ENCODE data around the gene CASP1.
"Not testable (repeated sequence)": the region's sequence is repeated elsewhere in the genome, so short reads cannot be mapped to it uniquely, and the experiment has no call there.

Gene CASP1

DNA sequence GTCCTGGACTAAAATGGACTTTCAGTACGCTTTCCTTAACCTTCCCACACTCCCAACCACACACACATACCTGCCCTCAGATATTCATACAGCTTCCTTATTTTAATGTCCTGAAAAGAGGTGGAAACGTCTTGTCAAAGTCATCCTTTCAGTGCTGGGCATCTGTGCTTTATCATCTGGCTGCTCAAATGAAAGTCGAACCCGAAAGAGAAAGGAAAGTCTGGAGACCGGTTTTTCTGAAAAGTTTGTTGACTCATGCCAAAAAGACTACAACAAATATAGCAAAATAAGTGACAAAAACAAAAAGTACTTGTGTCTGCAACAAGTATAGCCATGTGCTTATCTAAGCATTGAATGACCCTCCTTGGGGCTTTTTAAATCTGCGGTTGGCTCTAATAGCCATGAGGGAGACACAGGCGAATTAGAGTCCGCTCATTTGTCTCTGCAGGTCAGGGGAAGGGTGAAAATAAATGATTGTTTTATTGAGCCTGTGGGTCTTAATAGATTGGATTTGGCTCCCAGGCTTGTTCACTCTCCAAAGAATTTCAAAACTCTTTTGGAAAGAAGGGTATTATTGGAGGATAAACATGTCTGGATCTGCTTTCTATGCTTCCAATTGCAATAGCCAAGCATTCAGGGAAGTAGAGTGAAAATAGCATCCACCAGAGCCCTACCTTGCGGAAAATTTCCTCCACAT is 28.4 kb upstream of the CASP1 start:
- not testable (repeated sequence) for H3K4me2 ChIP-seq (ENCODE audit: insufficient read depth, low read length, poor library complexity, severe bottlenecking); H3K4ac ChIP-seq (ENCODE audit: low read length); H3K27me3 ChIP-seq (ENCODE audit: control insufficient read depth in 3 of 3, insufficient read depth in 3 of 3, low read depth in 1 of 3, low read length in 3 of 3); H2BK15ac ChIP-seq (ENCODE audit: low read length); H2BK12ac ChIP-seq (ENCODE audit: low read length); H3K9me3 ChIP-seq (replicated peaks in 1 of 2; ENCODE audit: control insufficient read depth in 2 of 2, insufficient read depth in 1 of 2, low read depth in 1 of 2, low read length in 2 of 2); H3K36me3 ChIP-seq (replicated peaks in 1 of 2; ENCODE audit: control insufficient read depth in 2 of 2, insufficient read depth in 2 of 2, low read length in 2 of 2); H3K14ac ChIP-seq (ENCODE audit: low read length); H3K79me1 ChIP-seq (ENCODE audit: low read depth, low read length); H2BK5ac ChIP-seq (ENCODE audit: low read length); H4K8ac ChIP-seq (ENCODE audit: low read depth, low read length); H2BK120ac ChIP-seq (ENCODE audit: low read depth, low read length); H3K27ac ChIP-seq (replicated peaks; ENCODE audit: low read length); H3K18ac ChIP-seq (ENCODE audit: low read length); H3K4me3 ChIP-seq (ENCODE audit: low read length in 2 of 2); H3K9ac ChIP-seq (ENCODE audit: low read depth, low read length, poor library complexity); H2AK5ac ChIP-seq (ENCODE audit: low read depth, low read length); H3K4me1 ChIP-seq (ENCODE audit: control insufficient read depth in 2 of 2, insufficient read depth in 1 of 2, low read depth in 1 of 2, low read length in 2 of 2); H3K23ac ChIP-seq (ENCODE audit: low read depth, low read length, poor library complexity); H4K91ac ChIP-seq (ENCODE audit: low read depth, low read length, poor library complexity); H2AFZ ChIP-seq (ENCODE audit: low read length); DNase-seq (ENCODE audit: low spot score)
- WGBS, 2 donors (ENCODE audit: extremely low coverage in 2 of 2, insufficient read length in 2 of 2, insufficient replicate concordance in 1 of 2): no CpG with 5 or more reads among the region's 9 CpGs

DNA sequence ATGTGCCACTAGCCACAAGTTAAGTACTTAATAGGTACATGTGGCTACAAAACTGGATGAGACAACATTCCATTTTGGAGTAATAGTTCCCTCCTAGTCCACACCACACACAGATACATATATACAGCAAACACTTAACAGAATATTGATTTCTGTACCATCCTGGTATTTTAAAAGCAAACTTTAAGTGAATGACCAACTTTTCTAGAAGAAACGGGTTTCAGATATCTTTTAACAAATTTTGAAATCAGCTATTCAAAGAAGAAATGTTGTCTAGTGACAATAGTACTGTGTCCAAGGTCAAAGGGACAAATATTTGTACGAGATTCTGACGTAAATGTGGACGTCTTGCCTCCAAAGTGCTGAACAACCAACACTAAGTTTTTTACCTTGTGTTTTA is 22.5 kb upstream of the CASP1 start:
- Histone ChIP-seq H3K9me3 (replicated peaks in 1 of 2; ENCODE audit: control insufficient read depth in 2 of 2, insufficient read depth in 1 of 2, low read depth in 1 of 2, low read length in 2 of 2) (no peaks in the 10 kb centered on the region), H3K36me3 (replicated peaks in 1 of 2; ENCODE audit: control insufficient read depth in 2 of 2, insufficient read depth in 2 of 2, low read length in 2 of 2) (no peaks in the 10 kb centered on the region), H2BK12ac (ENCODE audit: low read length) (no peak overlapping the region), H3K27me3 (ENCODE audit: control insufficient read depth in 3 of 3, insufficient read depth in 3 of 3, low read depth in 1 of 3, low read length in 3 of 3) (no peaks in the 10 kb centered on the region), H2AFZ (ENCODE audit: low read length) (no peak overlapping the region), H2BK120ac (ENCODE audit: low read depth, low read length) (no peak overlapping the region), H3K9ac (ENCODE audit: low read depth, low read length, poor library complexity) (no peak overlapping the region), H3K27ac (replicated peaks; ENCODE audit: low read length) (no peak overlapping the region), H3K4me1 (ENCODE audit: control insufficient read depth in 2 of 2, insufficient read depth in 1 of 2, low read depth in 1 of 2, low read length in 2 of 2) (peaks cover 0 to 2% of the 10 kb centered on the region in 2 donors), H3K4ac (ENCODE audit: low read length) (no peak overlapping the region), H4K8ac (ENCODE audit: low read depth, low read length) (no peak overlapping the region), H4K91ac (ENCODE audit: low read depth, low read length, poor library complexity) (no peak overlapping the region), H2BK15ac (ENCODE audit: low read length) (no peak overlapping the region), H3K18ac (ENCODE audit: low read length) (no peak overlapping the region), H3K23ac (ENCODE audit: low read depth, low read length, poor library complexity) (no peak overlapping the region), H2AK5ac (ENCODE audit: low read depth, low read length) (no peak overlapping the region), H3K4me3 (ENCODE audit: low read length in 2 of 2) (no peak overlapping the region), H2BK5ac (ENCODE audit: low read length) (no peak overlapping the region), H3K79me1 (ENCODE audit: low read depth, low read length) (no peaks in the 10 kb centered on the region), H3K4me2 (ENCODE audit: insufficient read depth, low read length, poor library complexity, severe bottlenecking) (no peak overlapping the region), H3K14ac (ENCODE audit: low read length) (no peak overlapping the region)
- no CpG with 5 or more reads among the region's 4 CpGs for WGBS, 2 donors (ENCODE audit: extremely low coverage in 2 of 2, insufficient read length in 2 of 2, insufficient replicate concordance in 1 of 2)
- DNase-seq (ENCODE audit: low spot score): no peak

GRCh38 chr11:105056446-105056845 is 21.5 kb upstream of the CASP1 start:
- no peak for DNase-seq (ENCODE audit: low spot score)
- H2BK15ac ChIP-seq (ENCODE audit: low read length): no peak overlapping the region
- H2AK5ac ChIP-seq (ENCODE audit: low read depth, low read length): no peak overlapping the region
- H3K9me3 ChIP-seq (replicated peaks in 1 of 2; ENCODE audit: control insufficient read depth in 2 of 2, insufficient read depth in 1 of 2, low read depth in 1 of 2, low read length in 2 of 2): no peaks in the 10 kb centered on the region
- H3K18ac ChIP-seq (ENCODE audit: low read length): no peak overlapping the region
- H2BK5ac ChIP-seq (ENCODE audit: low read length): no peak overlapping the region
- no peak overlapping the region for H3K23ac ChIP-seq (ENCODE audit: low read depth, low read length, poor library complexity)
- H3K9ac ChIP-seq (ENCODE audit: low read depth, low read length, poor library complexity): no peak overlapping the region
- H3K14ac ChIP-seq (ENCODE audit: low read length): no peak overlapping the region
- no peak overlapping the region for H2BK120ac ChIP-seq (ENCODE audit: low read depth, low read length)
- H4K8ac ChIP-seq (ENCODE audit: low read depth, low read length): no peak overlapping the region
- H2BK12ac ChIP-seq (ENCODE audit: low read length): no peak overlapping the region
- no peak overlapping the region for H3K4ac ChIP-seq (ENCODE audit: low read length)
- no peaks in the 10 kb centered on the region for H3K27me3 ChIP-seq (ENCODE audit: control insufficient read depth in 3 of 3, insufficient read depth in 3 of 3, low read depth in 1 of 3, low read length in 3 of 3)
- no peaks in the 10 kb centered on the region for H3K79me1 ChIP-seq (ENCODE audit: low read depth, low read length)
- H3K4me2 ChIP-seq (ENCODE audit: insufficient read depth, low read length, poor library complexity, severe bottlenecking): no peak overlapping the region
- H3K4me3 ChIP-seq (ENCODE audit: low read length in 2 of 2): no peak overlapping the region
- no peaks in the 10 kb centered on the region for H3K36me3 ChIP-seq (replicated peaks in 1 of 2; ENCODE audit: control insufficient read depth in 2 of 2, insufficient read depth in 2 of 2, low read length in 2 of 2)
- no CpG with 5 or more reads among the region's 1 CpG for WGBS, 2 donors (ENCODE audit: extremely low coverage in 2 of 2, insufficient read length in 2 of 2, insufficient replicate concordance in 1 of 2)
- no peak overlapping the region for H4K91ac ChIP-seq (ENCODE audit: low read depth, low read length, poor library complexity)
- peaks cover 0 to 2% of the 10 kb centered on the region in 2 donors for H3K4me1 ChIP-seq (ENCODE audit: control insufficient read depth in 2 of 2, insufficient read depth in 1 of 2, low read depth in 1 of 2, low read length in 2 of 2)
- no peak overlapping the region for H2AFZ ChIP-seq (ENCODE audit: low read length)
- H3K27ac ChIP-seq (replicated peaks; ENCODE audit: low read length): no peak overlapping the region

DNA sequence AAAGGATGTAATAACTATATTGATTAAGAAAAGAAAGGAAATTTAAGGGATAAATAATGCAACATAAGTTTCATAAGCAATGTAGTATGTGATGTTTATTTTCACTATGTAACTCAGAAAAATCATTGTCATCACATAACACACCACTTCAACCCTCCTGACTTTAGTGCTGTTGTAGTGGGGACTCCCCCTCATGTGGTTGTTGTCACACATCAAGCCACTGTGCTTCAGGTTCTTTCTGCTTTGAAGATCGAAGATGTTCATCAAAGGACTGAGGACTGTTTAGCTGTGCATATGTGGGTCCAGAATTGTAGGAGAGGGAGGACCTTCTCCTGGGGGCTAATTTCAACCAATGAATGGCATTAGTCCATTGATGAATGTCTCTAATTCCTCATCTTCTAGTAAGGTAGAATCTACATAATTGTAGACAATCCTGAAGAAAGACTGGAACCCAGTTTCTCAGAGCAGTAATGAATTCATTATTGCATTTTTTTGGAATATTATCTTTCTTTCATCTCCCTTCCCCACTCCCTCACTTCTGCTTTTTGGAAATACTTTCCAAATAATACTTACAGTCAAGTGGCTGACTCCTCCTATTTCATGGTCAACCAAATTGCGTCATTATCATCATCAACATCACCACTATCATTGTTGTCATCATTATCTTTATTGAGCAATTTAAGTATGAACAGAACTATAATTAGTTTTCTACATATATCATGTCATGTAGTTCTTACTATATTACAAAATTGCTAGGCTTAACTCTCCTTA is 20.0 kb upstream of the CASP1 start:
- Histone ChIP-seq H4K8ac (ENCODE audit: low read depth, low read length) (no peak overlapping the region), H3K79me1 (ENCODE audit: low read depth, low read length) (no peaks in the 10 kb centered on the region), H3K18ac (ENCODE audit: low read length) (no peak overlapping the region), H3K14ac (ENCODE audit: low read length) (no peak overlapping the region), H3K9me3 (replicated peaks in 1 of 2; ENCODE audit: control insufficient read depth in 2 of 2, insufficient read depth in 1 of 2, low read depth in 1 of 2, low read length in 2 of 2) (no peaks in the 10 kb centered on the region), H2BK120ac (ENCODE audit: low read depth, low read length) (no peak overlapping the region), H3K36me3 (replicated peaks in 1 of 2; ENCODE audit: control insufficient read depth in 2 of 2, insufficient read depth in 2 of 2, low read length in 2 of 2) (no peaks in the 10 kb centered on the region), H3K4me2 (ENCODE audit: insufficient read depth, low read length, poor library complexity, severe bottlenecking) (no peak overlapping the region), H2BK5ac (ENCODE audit: low read length) (no peak overlapping the region), H2AFZ (ENCODE audit: low read length) (no peak overlapping the region), H2BK12ac (ENCODE audit: low read length) (no peak overlapping the region), H3K4me1 (ENCODE audit: control insufficient read depth in 2 of 2, insufficient read depth in 1 of 2, low read depth in 1 of 2, low read length in 2 of 2) (peaks cover 0 to 2% of the 10 kb centered on the region in 2 donors), H4K91ac (ENCODE audit: low read depth, low read length, poor library complexity) (no peak overlapping the region), H2AK5ac (ENCODE audit: low read depth, low read length) (no peak overlapping the region), H3K9ac (ENCODE audit: low read depth, low read length, poor library complexity) (no peak overlapping the region), H3K27ac (replicated peaks; ENCODE audit: low read length) (no peak overlapping the region), H3K23ac (ENCODE audit: low read depth, low read length, poor library complexity) (no peak overlapping the region), H3K4me3 (ENCODE audit: low read length in 2 of 2) (no peak overlapping the region), H2BK15ac (ENCODE audit: low read length) (no peak overlapping the region), H3K27me3 (ENCODE audit: control insufficient read depth in 3 of 3, insufficient read depth in 3 of 3, low read depth in 1 of 3, low read length in 3 of 3) (no peaks in the 10 kb centered on the region), H3K4ac (ENCODE audit: low read length) (no peak overlapping the region)
- DNase-seq (ENCODE audit: low spot score): no peak
- no CpG with 5 or more reads among the region's 2 CpGs for WGBS, 2 donors (ENCODE audit: extremely low coverage in 2 of 2, insufficient read length in 2 of 2, insufficient replicate concordance in 1 of 2)

Data from neuronal stem cell (in vitro differentiated cells).